Loucy (cell line): ENCODE measurements around the gene MTO1.

Source experiments
- H2AFZ ChIP-seq: fragments of 200-600 bp; sonication (generic); 2 replicates; pipeline ENCODE4 v1.6.0; 2016; ENCODE audit warnings: antibody characterized with exemption, mild to moderate bottlenecking, low read length, moderate library complexity
- H3F3A ChIP-seq: fragments of 200-600 bp; 2 replicates; pipeline ENCODE4 v1.6.0; 2016; ENCODE audit warnings: antibody characterized with exemption, low read depth, mild to moderate bottlenecking
- H3K27me3 ChIP-seq: fragments of 200-600 bp; sonication (generic); 2 replicates; pipeline ENCODE4 v1.6.1; 2014; ENCODE audit warnings: low read length, mild to moderate bottlenecking; ENCODE audit not compliant: insufficient read depth, poor library complexity, severe bottlenecking
- H3K36me3 ChIP-seq: fragments of 200-600 bp; sonication (generic); 2 replicates; pipeline ENCODE4 v1.6.1; 2016; ENCODE audit warnings: low read length; ENCODE audit not compliant: insufficient read depth
- H3K4me1 ChIP-seq: fragments of 200-600 bp; sonication (generic); 2 replicates; pipeline ENCODE4 v1.5.1; 2014; ENCODE audit warnings: low read length, mild to moderate bottlenecking; ENCODE audit not compliant: insufficient read depth, poor library complexity, severe bottlenecking
- H3K4me2 ChIP-seq: fragments of 200-600 bp; sonication (generic); 2 replicates; pipeline ENCODE4 v1.6.0; 2014; ENCODE audit warnings: antibody characterized with exemption, low read length, low read depth, mild to moderate bottlenecking; ENCODE audit not compliant: poor library complexity, severe bottlenecking
- H3K4me3 ChIP-seq: fragments of 200-600 bp; sonication (generic); 2 replicates; pipeline ENCODE4 v1.5.1; 2014; ENCODE audit warnings: low read length, mild to moderate bottlenecking, mixed read lengths; ENCODE audit not compliant: poor library complexity, severe bottlenecking
- H3K79me2 ChIP-seq: fragments of 200-600 bp; sonication (generic); 2 replicates; pipeline ENCODE4 v1.6.1; 2014; ENCODE audit warnings: low read length; ENCODE audit not compliant: insufficient read depth
- H3K9ac ChIP-seq: fragments of 200-600 bp; sonication (generic); 2 replicates; pipeline ENCODE4 v1.6.0; 2014; ENCODE audit warnings: mild to moderate bottlenecking, low read depth, low read length, moderate library complexity; ENCODE audit not compliant: poor library complexity, severe bottlenecking
- H3K9me2 ChIP-seq: fragments of 200-600 bp; sonication (generic); replicated peaks from 2 replicates; pipeline ENCODE4 v1.6.1; 2016; ENCODE audit warnings: low read depth, low read length, mixed read lengths
- H3K9me3 ChIP-seq: fragments of 200-600 bp; sonication (generic); 2 replicates; pipeline ENCODE4 v1.6.1; 2014; ENCODE audit warnings: mild to moderate bottlenecking, antibody characterized with exemption, low read length, low read depth; ENCODE audit not compliant: insufficient read depth
- H4K20me1 ChIP-seq: fragments of 200-600 bp; sonication (generic); 2 replicates; pipeline ENCODE4 v1.6.0; 2014; ENCODE audit warnings: antibody characterized with exemption, low read length, mild to moderate bottlenecking; ENCODE audit not compliant: insufficient read depth, poor library complexity, severe bottlenecking
- CTCF ChIP-seq: fragments of 200-600 bp; sonication (generic); conservative IDR thresholded peaks from 2 replicates; pipeline ENCODE4 v1.5.1; 2014; ENCODE audit warnings: mild to moderate bottlenecking, antibody characterized with exemption, low read length
- EZH2phosphoT487 ChIP-seq: fragments of 200-600 bp; IDR thresholded peaks from 2 replicates; pipeline ENCODE4 v1.6.1; 2018; ENCODE audit warnings: antibody characterized with exemption, mild to moderate bottlenecking, moderate library complexity, borderline replicate concordance

Gene MTO1

GRCh38 chr6:73523434-73524123 lies 62.0 kb downstream of the MTO1 start:
- Histone ChIP-seq H3K9me2 (no peaks in the 10 kb centered on the region), H3K4me1 (peaks cover 24% of the 10 kb centered on the region), H3K27me3 (peaks cover 17% of the 10 kb centered on the region), H3K9me3 (no peaks in the 10 kb centered on the region), H3K4me3 (peak overlapping the region; percentile 100), H3K36me3 (peaks cover 20% of the 10 kb centered on the region), H4K20me1 (peaks cover 22% of the 10 kb centered on the region), H3F3A (peaks cover 3% of the 10 kb centered on the region; the same call in 1 of the 2 replicates), H2AFZ (peak overlapping the region; percentile 95), H3K4me2 (peak overlapping the region; percentile 87), H3K79me2 (peaks cover 43% of the 10 kb centered on the region), H3K9ac (peak overlapping the region; percentile 100)
- no peak for TF ChIP-seq CTCF
- no peak for TF ChIP-seq EZH2phosphoT487

GRCh38 chr6:73525546-73526330 lies 64.2 kb downstream of the MTO1 start:
- H3K4me2 ChIP-seq, result no peak overlapping the region
- no peaks in the 10 kb centered on the region for H3K9me2 ChIP-seq
- H3K4me1 ChIP-seq, result peaks cover 20% of the 10 kb centered on the region
- H3K79me2 ChIP-seq, result peaks cover 22% of the 10 kb centered on the region
- peaks cover 8% of the 10 kb centered on the region for H3K27me3 ChIP-seq
- H3K36me3 ChIP-seq, result no peaks in the 10 kb centered on the region
- H2AFZ ChIP-seq, result no peak overlapping the region
- H3K4me3 ChIP-seq, result no peak overlapping the region
- no peaks in the 10 kb centered on the region for H3K9me3 ChIP-seq
- TF ChIP-seq EZH2phosphoT487 (no peak), CTCF (no peak)
- no peak overlapping the region for H3K9ac ChIP-seq
- H4K20me1 ChIP-seq, result peaks cover under 1% of the 10 kb centered on the region
- no peaks in the 10 kb centered on the region for H3F3A ChIP-seq

GRCh38 chr6:73528897-73529296 lies 67.4 kb downstream of the MTO1 start:
- H3K4me3 ChIP-seq, result no peak overlapping the region
- no peak overlapping the region for H2AFZ ChIP-seq
- no peaks in the 10 kb centered on the region for H4K20me1 ChIP-seq
- H3K79me2 ChIP-seq, result no peaks in the 10 kb centered on the region; the same call in 1 of the 2 replicates
- no peak overlapping the region for H3K9ac ChIP-seq
- H3K9me2 ChIP-seq, result no peaks in the 10 kb centered on the region
- H3K27me3 ChIP-seq, result peaks cover 7% of the 10 kb centered on the region
- H3K36me3 ChIP-seq, result no peaks in the 10 kb centered on the region
- no peak overlapping the region for H3K4me2 ChIP-seq
- no peak for TF ChIP-seq EZH2phosphoT487
- TF ChIP-seq CTCF, result no peak
- no peaks in the 10 kb centered on the region for H3F3A ChIP-seq
- peaks cover 5% of the 10 kb centered on the region for H3K4me1 ChIP-seq
- no peaks in the 10 kb centered on the region for H3K9me3 ChIP-seq
